Loucy (cell line): ENCODE measurements around the gene CORO7.

Experiments
- H2AFZ ChIP-seq: fragments of 200-600 bp; sonication (generic); 2 replicates; pipeline ENCODE4 v1.6.0; 2016; ENCODE audit warnings: antibody characterized with exemption, mild to moderate bottlenecking, low read length, moderate library complexity
- H3F3A ChIP-seq: fragments of 200-600 bp; 2 replicates; pipeline ENCODE4 v1.6.0; 2016; ENCODE audit warnings: antibody characterized with exemption, low read depth, mild to moderate bottlenecking
- H3K27me3 ChIP-seq: fragments of 200-600 bp; sonication (generic); 2 replicates; pipeline ENCODE4 v1.6.1; 2014; ENCODE audit warnings: low read length, mild to moderate bottlenecking; ENCODE audit not compliant: insufficient read depth, poor library complexity, severe bottlenecking
- H3K36me3 ChIP-seq: fragments of 200-600 bp; sonication (generic); 2 replicates; pipeline ENCODE4 v1.6.1; 2016; ENCODE audit warnings: low read length; ENCODE audit not compliant: insufficient read depth
- H3K4me1 ChIP-seq: fragments of 200-600 bp; sonication (generic); 2 replicates; pipeline ENCODE4 v1.5.1; 2014; ENCODE audit warnings: low read length, mild to moderate bottlenecking; ENCODE audit not compliant: insufficient read depth, poor library complexity, severe bottlenecking
- H3K4me2 ChIP-seq: fragments of 200-600 bp; sonication (generic); 2 replicates; pipeline ENCODE4 v1.6.0; 2014; ENCODE audit warnings: antibody characterized with exemption, low read length, low read depth, mild to moderate bottlenecking; ENCODE audit not compliant: poor library complexity, severe bottlenecking
- H3K4me3 ChIP-seq: fragments of 200-600 bp; sonication (generic); 2 replicates; pipeline ENCODE4 v1.5.1; 2014; ENCODE audit warnings: low read length, mild to moderate bottlenecking, mixed read lengths; ENCODE audit not compliant: poor library complexity, severe bottlenecking
- H3K79me2 ChIP-seq: fragments of 200-600 bp; sonication (generic); 2 replicates; pipeline ENCODE4 v1.6.1; 2014; ENCODE audit warnings: low read length; ENCODE audit not compliant: insufficient read depth
- H3K9ac ChIP-seq: fragments of 200-600 bp; sonication (generic); 2 replicates; pipeline ENCODE4 v1.6.0; 2014; ENCODE audit warnings: mild to moderate bottlenecking, low read depth, low read length, moderate library complexity; ENCODE audit not compliant: poor library complexity, severe bottlenecking
- H3K9me2 ChIP-seq: fragments of 200-600 bp; sonication (generic); replicated peaks from 2 replicates; pipeline ENCODE4 v1.6.1; 2016; ENCODE audit warnings: low read depth, low read length, mixed read lengths
- H3K9me3 ChIP-seq: fragments of 200-600 bp; sonication (generic); 2 replicates; pipeline ENCODE4 v1.6.1; 2014; ENCODE audit warnings: mild to moderate bottlenecking, antibody characterized with exemption, low read length, low read depth; ENCODE audit not compliant: insufficient read depth
- H4K20me1 ChIP-seq: fragments of 200-600 bp; sonication (generic); 2 replicates; pipeline ENCODE4 v1.6.0; 2014; ENCODE audit warnings: antibody characterized with exemption, low read length, mild to moderate bottlenecking; ENCODE audit not compliant: insufficient read depth, poor library complexity, severe bottlenecking
- EZH2phosphoT487 ChIP-seq: fragments of 200-600 bp; IDR thresholded peaks from 2 replicates; pipeline ENCODE4 v1.6.1; 2018; ENCODE audit warnings: antibody characterized with exemption, mild to moderate bottlenecking, moderate library complexity, borderline replicate concordance
- TF ChIP-seq, protein P1 (sequence below): fragments of 200-600 bp; sonication (generic); conservative IDR thresholded peaks from 2 replicates; pipeline ENCODE4 v1.5.1; 2014; ENCODE audit warnings: mild to moderate bottlenecking, antibody characterized with exemption, low read length

The CORO7 gene

DNA sequence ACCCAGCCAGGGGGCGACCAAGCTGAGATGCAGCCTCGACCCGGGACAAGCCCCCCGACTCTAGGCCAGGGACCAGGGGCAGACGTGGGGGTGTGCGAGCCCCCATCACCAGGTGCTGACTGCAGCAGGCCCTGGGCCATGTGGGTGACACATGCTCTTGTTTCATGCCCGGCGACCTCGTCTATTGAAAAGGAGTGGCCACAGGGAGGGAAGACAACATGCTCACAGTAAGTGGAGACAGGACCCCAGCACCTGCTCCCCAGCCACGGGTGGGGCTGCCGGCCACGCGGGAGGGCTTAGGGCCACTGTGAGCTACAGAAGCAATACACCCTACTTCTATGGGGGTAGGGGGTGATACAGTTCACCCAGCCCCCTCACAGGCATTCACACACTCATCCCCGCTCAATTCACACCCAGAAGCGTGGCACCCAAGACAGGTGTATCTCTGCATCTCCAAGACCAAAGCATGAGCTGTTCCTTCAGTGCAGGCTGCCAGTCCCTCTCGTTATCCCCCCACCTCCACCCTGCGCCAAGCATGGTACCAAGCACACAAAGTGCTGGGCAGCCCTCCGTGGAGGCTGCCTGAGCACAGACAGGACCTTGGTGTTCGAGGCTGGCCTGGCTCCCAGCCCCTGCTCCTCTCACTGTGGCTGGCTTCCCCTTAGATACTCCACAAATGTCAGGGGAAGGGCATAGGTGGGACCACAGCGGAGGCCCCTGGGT is 31.2 kb downstream of the CORO7 start:
- H3K4me2 ChIP-seq, result no peak overlapping the region
- no peaks in the 10 kb centered on the region for H3K36me3 ChIP-seq
- H3K4me3 ChIP-seq, result no peak overlapping the region
- TF ChIP-seq EZH2phosphoT487, result no peak
- TF ChIP-seq, protein P1, sequence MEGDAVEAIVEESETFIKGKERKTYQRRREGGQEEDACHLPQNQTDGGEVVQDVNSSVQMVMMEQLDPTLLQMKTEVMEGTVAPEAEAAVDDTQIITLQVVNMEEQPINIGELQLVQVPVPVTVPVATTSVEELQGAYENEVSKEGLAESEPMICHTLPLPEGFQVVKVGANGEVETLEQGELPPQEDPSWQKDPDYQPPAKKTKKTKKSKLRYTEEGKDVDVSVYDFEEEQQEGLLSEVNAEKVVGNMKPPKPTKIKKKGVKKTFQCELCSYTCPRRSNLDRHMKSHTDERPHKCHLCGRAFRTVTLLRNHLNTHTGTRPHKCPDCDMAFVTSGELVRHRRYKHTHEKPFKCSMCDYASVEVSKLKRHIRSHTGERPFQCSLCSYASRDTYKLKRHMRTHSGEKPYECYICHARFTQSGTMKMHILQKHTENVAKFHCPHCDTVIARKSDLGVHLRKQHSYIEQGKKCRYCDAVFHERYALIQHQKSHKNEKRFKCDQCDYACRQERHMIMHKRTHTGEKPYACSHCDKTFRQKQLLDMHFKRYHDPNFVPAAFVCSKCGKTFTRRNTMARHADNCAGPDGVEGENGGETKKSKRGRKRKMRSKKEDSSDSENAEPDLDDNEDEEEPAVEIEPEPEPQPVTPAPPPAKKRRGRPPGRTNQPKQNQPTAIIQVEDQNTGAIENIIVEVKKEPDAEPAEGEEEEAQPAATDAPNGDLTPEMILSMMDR, result no peak
- no peaks in the 10 kb centered on the region for H3K79me2 ChIP-seq
- H3K9ac ChIP-seq, result no peak overlapping the region
- H4K20me1 ChIP-seq, result no peaks in the 10 kb centered on the region
- H3K27me3 ChIP-seq, result no peaks in the 10 kb centered on the region
- no peaks in the 10 kb centered on the region for H3F3A ChIP-seq
- no peaks in the 10 kb centered on the region for H3K9me2 ChIP-seq
- no peaks in the 10 kb centered on the region for H3K9me3 ChIP-seq
- no peaks in the 10 kb centered on the region for H3K4me1 ChIP-seq
- no peak overlapping the region for H2AFZ ChIP-seq

DNA sequence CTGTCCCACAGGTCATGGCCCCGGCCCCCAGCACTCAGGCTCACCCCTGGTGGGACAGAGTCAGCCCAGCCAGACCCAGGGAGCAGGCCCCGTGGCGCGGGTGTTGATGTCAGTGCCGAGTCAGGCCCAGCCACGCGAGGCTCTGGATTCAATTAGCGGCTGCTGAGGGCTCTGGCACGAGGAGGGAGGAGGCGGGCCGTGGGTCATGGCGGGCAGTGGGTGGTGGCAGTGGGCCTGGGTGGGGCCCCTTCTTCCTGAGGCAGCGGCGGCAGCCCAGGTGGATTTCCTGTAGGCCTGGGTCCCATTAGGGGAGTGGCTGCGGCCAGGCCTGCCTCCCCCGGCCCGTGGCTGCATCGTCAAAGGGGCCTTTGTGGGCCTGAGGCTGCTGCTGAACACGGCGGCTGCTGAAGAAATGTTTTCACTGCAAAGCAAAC is 31.9 kb downstream of the CORO7 start:
- no peaks in the 10 kb centered on the region for H3K36me3 ChIP-seq
- no peaks in the 10 kb centered on the region for H3K79me2 ChIP-seq
- H3K4me3 ChIP-seq, result no peak overlapping the region
- no peaks in the 10 kb centered on the region for H3F3A ChIP-seq
- H3K9me2 ChIP-seq, result no peaks in the 10 kb centered on the region
- no peaks in the 10 kb centered on the region for H4K20me1 ChIP-seq
- H3K27me3 ChIP-seq, result no peaks in the 10 kb centered on the region
- H3K4me2 ChIP-seq, result no peak overlapping the region
- H3K9me3 ChIP-seq, result no peaks in the 10 kb centered on the region
- H3K4me1 ChIP-seq, result no peaks in the 10 kb centered on the region
- no peak overlapping the region for H3K9ac ChIP-seq
- TF ChIP-seq, protein P1, result no peak
- no peak for TF ChIP-seq EZH2phosphoT487
- no peak overlapping the region for H2AFZ ChIP-seq

DNA sequence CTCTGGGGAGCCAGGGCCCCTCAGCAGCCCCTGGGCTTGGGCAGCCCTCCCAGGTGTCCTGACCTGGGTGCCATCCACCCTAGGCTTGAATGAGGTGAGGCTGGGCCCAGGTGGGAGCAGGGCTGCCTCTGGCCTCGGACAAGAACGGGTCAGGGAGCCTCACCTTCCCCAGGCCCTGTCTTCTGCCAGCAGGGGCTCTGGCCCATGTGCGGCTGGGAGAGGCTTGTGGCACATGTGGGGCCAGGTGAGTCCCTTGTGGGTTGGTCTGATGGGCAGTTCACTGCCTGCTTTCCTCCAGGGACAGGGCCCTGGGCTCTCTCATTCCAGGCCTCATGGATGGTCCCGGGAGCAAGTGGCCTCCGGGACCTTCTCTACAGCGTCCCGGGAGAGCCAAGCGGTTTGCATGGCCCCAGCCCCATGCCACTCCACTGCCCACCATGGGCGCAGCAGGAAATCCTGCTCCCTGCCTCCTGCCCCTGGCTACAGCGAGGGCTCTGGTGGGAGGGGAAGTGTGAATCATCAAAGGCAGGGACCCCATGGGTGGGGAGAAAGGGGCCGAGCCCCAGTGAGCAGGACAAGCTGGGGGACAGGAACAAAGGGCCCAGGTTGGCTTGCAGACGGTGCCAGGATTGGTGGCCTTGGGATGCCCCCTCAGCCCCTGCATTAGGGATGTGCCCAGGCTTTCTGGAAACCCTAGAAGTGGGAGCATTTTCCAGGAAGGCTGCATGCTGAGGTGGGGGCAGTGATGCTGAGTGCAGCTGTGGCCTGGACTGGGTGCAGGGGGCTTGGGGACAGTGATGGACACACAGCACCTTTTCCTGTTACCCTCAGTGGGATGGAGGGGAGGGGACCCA is 32.6 kb downstream of the CORO7 start:
- H3F3A ChIP-seq, result no peaks in the 10 kb centered on the region
- no peaks in the 10 kb centered on the region for H3K36me3 ChIP-seq
- H3K9ac ChIP-seq, result no peak overlapping the region
- no peaks in the 10 kb centered on the region for H3K9me2 ChIP-seq
- H3K4me3 ChIP-seq, result no peak overlapping the region
- no peak overlapping the region for H2AFZ ChIP-seq
- no peaks in the 10 kb centered on the region for H3K4me1 ChIP-seq
- no peak overlapping the region for H3K4me2 ChIP-seq
- H3K79me2 ChIP-seq, result no peaks in the 10 kb centered on the region
- no peaks in the 10 kb centered on the region for H3K9me3 ChIP-seq
- no peaks in the 10 kb centered on the region for H3K27me3 ChIP-seq
- no peak for TF ChIP-seq EZH2phosphoT487
- TF ChIP-seq, protein P1, result no peak
- no peaks in the 10 kb centered on the region for H4K20me1 ChIP-seq
